IMR-90 (cell line): ENCODE measurements around the gene BCL2L15. TPM values are rescaled to one million over a fixed set of nuclear protein-coding genes. Genes with fewer than 3 reads are reported as not detected.

Source experiments
- ATAC-seq: fragments of 200-7000 bp; cut with Tn5 transposase; 2 replicates; pipeline ENCODE4 v1.9.1; 2020; ENCODE audit warnings: low read depth, mild to moderate bottlenecking, moderate library complexity
- BruUV-seq: library from RNA; stranded (reverse); fragments of 400-500 nt; replicated peaks from 2 replicates; lab custom pipeline; 2021; lab: Mats Ljungman, UMichigan
- CTCF ChIA-PET: fragments of 300-600 bp; formaldehyde crosslinking; extraction: SDS; loops from one replicate; lab custom pipeline; 2021; ENCODE audit warnings: antibody characterized with exemption; lab: Yijun Ruan, JAX
- POLR2A ChIA-PET: fragments of 300-600 bp; sonication (Branson Sonifier 250); formaldehyde crosslinking; loops from one replicate; lab custom pipeline; 2022; ENCODE audit warnings: antibody characterized with exemption; ENCODE audit not compliant: unreplicated experiment; lab: Charles Lee
- DNase-seq: peaks from one replicate; pipeline ENCODE4 v3.0.0; 2013
- H2AFZ ChIP-seq: replicated peaks from 2 replicates; pipeline ENCODE3; 2013; ENCODE audit warnings: low read length, mild to moderate bottlenecking; ENCODE audit not compliant: poor library complexity
- H2AK5ac ChIP-seq: 2 replicates; pipeline ENCODE4 v1.6.1; 2013; ENCODE audit warnings: low read depth, low read length, inconsistent platforms
- H2AK9ac ChIP-seq: replicated peaks from 2 replicates; pipeline ENCODE3; 2013; ENCODE audit warnings: mild to moderate bottlenecking, low read depth, low read length, moderate library complexity; ENCODE audit not compliant: poor library complexity
- H2BK120ac ChIP-seq: 2 replicates; pipeline ENCODE4 v1.6.1; 2013; ENCODE audit warnings: low read depth, low read length, inconsistent platforms
- H2BK15ac ChIP-seq: 3 replicates; pipeline ENCODE4 v1.6.1; 2013; ENCODE audit warnings: low read depth, low read length, inconsistent platforms
- H2BK20ac ChIP-seq: 2 replicates; pipeline ENCODE4 v1.6.1; 2013; ENCODE audit warnings: low read depth, mild to moderate bottlenecking, inconsistent platforms, low read length, moderate library complexity
- H2BK5ac ChIP-seq: 2 replicates; pipeline ENCODE4 v1.6.1; 2013; ENCODE audit warnings: mild to moderate bottlenecking, low read depth, low read length, inconsistent platforms; ENCODE audit not compliant: poor library complexity, severe bottlenecking
- H3K14ac ChIP-seq: replicated peaks from 2 replicates; pipeline ENCODE4 v1.6.1; 2013; ENCODE audit warnings: low read depth, low read length, inconsistent platforms
- H3K18ac ChIP-seq: 2 replicates; pipeline ENCODE4 v1.6.1; 2013; ENCODE audit warnings: low read depth, low read length, control low read depth
- H3K23ac ChIP-seq: 2 replicates; pipeline ENCODE4 v1.6.1; 2013; ENCODE audit warnings: low read depth, low read length, inconsistent platforms
- H3K27ac ChIP-seq: 2 replicates; pipeline ENCODE4 v1.5.1; 2013; ENCODE audit warnings: mild to moderate bottlenecking, control low read depth, low read length; ENCODE audit not compliant: insufficient read depth
- H3K27me3 ChIP-seq: 2 replicates; pipeline ENCODE4 v1.6.1; 2013; ENCODE audit warnings: low read length; ENCODE audit not compliant: control insufficient read depth, insufficient read depth
- H3K36me3 ChIP-seq: 2 replicates; pipeline ENCODE4 v1.6.1; 2013; ENCODE audit warnings: low read length, mixed read lengths; ENCODE audit not compliant: control insufficient read depth, insufficient read depth
- H3K4ac ChIP-seq: 2 replicates; pipeline ENCODE4 v1.6.1; 2013; ENCODE audit warnings: low read depth, low read length, inconsistent platforms
- H3K4me1 ChIP-seq: 2 replicates; pipeline ENCODE4 v1.6.1; 2013; ENCODE audit warnings: low read length, mixed read lengths; ENCODE audit not compliant: control insufficient read depth, insufficient read depth
- H3K4me2 ChIP-seq: 2 replicates; pipeline ENCODE4 v1.6.1; 2013; ENCODE audit warnings: low read depth, mild to moderate bottlenecking, control low read depth, low read length, moderate library complexity
- H3K4me3 ChIP-seq: 2 replicates; pipeline ENCODE4 v1.5.1; 2013; ENCODE audit warnings: low read depth, mild to moderate bottlenecking, control low read depth, low read length, moderate library complexity; ENCODE audit not compliant: insufficient read depth
- H3K56ac ChIP-seq: 2 replicates; pipeline ENCODE4 v1.6.1; 2013; ENCODE audit warnings: low read length, inconsistent platforms; ENCODE audit not compliant: insufficient read depth; ENCODE audit errors: extremely low read depth
- H3K79me1 ChIP-seq, 2 experiments: 2 replicates each; pipeline ENCODE4 v1.6.1; 2013; ENCODE audit warnings: low read length in 2 of 2, inconsistent platforms in 1 of 2, low read depth in 1 of 2
- H3K9ac ChIP-seq: 2 replicates; pipeline ENCODE4 v1.6.1; 2013; ENCODE audit warnings: low read depth, low read length, control low read depth
- H3K9me1 ChIP-seq: 2 replicates; pipeline ENCODE4 v1.6.1; 2013; ENCODE audit warnings: low read length, inconsistent platforms; ENCODE audit not compliant: insufficient read depth
- H3K9me3 ChIP-seq: 2 replicates; pipeline ENCODE4 v1.6.1; 2013; ENCODE audit warnings: low read length; ENCODE audit not compliant: control insufficient read depth, insufficient read depth
- H4K20me1 ChIP-seq: 2 replicates; pipeline ENCODE4 v1.6.1; 2013; ENCODE audit warnings: low read length, inconsistent platforms; ENCODE audit not compliant: insufficient read depth
- H4K5ac ChIP-seq: 2 replicates; pipeline ENCODE4 v1.6.1; 2013; ENCODE audit warnings: mild to moderate bottlenecking, low read depth, low read length, control low read depth
- H4K8ac ChIP-seq, 2 experiments: 2 replicates each; pipeline ENCODE4 v1.6.1; 2013; ENCODE audit warnings: low read depth in 2 of 2, low read length in 2 of 2, control low read depth in 1 of 2, inconsistent platforms in 1 of 2
- H4K91ac ChIP-seq: 2 replicates; pipeline ENCODE4 v1.6.1; 2013; ENCODE audit warnings: low read depth, low read length, inconsistent platforms; ENCODE audit not compliant: insufficient read depth
- BHLHE40 ChIP-seq: fragments of 150-350 bp; IDR thresholded peaks from 2 replicates; pipeline ENCODE4 v1.6.1; 2016; ENCODE audit warnings: mild to moderate bottlenecking, low read depth, low read length
- POLR2A ChIP-seq: IDR thresholded peaks from 2 replicates; pipeline ENCODE4 v1.6.1; 2012; ENCODE audit warnings: mild to moderate bottlenecking, low read depth, low read length
- RAD21 ChIP-seq: IDR thresholded peaks from 2 replicates; pipeline ENCODE4 v1.6.1; 2012; ENCODE audit warnings: low read length, improper control_type of control experiment
- SMC3 ChIP-seq: fragments of 150-350 bp; IDR thresholded peaks from 2 replicates; pipeline ENCODE4 v1.6.1; 2016; ENCODE audit warnings: low read depth, mild to moderate bottlenecking, antibody characterized with exemption, low read length, moderate library complexity
- WGBS, 2 experiments: methylation state at CpG; one replicate each; pipeline versions ENCODE4 v1.1.5 to v1.1.7; 2013; ENCODE audit warnings: missing lambda C conversion rate in 2 of 2; ENCODE audit not compliant: insufficient read length in 1 of 2; ENCODE audit errors: extremely low coverage in 2 of 2; 5-methylcytosine and 5-hydroxymethylcytosine counted together
- dilution Hi-C: fragments of 300-500 bp; cut with HindIII; formaldehyde crosslinking; loops from one replicate; pipeline ENCODE4 v1.14.3; 2018; ENCODE audit warnings: low sequenced_read_pairs; ENCODE audit not compliant: unreplicated experiment
- in situ Hi-C: fragments of 300-500 bp; cut with MboI; formaldehyde crosslinking; loops from 3 replicates; pipeline ENCODE4 v1.14.3; 2019; ENCODE audit warnings: low sequenced_read_pairs, inconsistent platforms, mixed read lengths
- intact Hi-C: fragments of 100-400 bp; cut with micrococcal nuclease; formaldehyde crosslinking; loops from 2 replicates; pipeline ENCODE4 v1.10.0; 2022
- polyA plus RNA-seq, 3 experiments: library from polyadenylated mRNA; depleted of rRNA; stranded (reverse); fragments of >200 nt; gene quantifications; 2 replicates each; pipeline ENCODE4 v1.2.3, GENCODE V29; 2012; ENCODE audit warnings: low replicate concordance in 1 of 3
- total RNA-seq: library from RNA; depleted of rRNA; stranded (reverse); fragments of >200 nt; gene quantifications from 2 replicates; pipeline ENCODE4 v1.2.3, GENCODE V29; 2012
- TF ChIP-seq, protein P1 (sequence below): conservative IDR thresholded peaks from 2 replicates; pipeline ENCODE4 v1.5.1; 2012; ENCODE audit warnings: mild to moderate bottlenecking, low read depth, low read length, improper control_type of control experiment

Gene BCL2L15
- total and polyA plus RNA-seq, 2 of the 4 experiments (the other 2 are of a cell fraction), result under 0.01 to 0.15 TPM

DNA sequence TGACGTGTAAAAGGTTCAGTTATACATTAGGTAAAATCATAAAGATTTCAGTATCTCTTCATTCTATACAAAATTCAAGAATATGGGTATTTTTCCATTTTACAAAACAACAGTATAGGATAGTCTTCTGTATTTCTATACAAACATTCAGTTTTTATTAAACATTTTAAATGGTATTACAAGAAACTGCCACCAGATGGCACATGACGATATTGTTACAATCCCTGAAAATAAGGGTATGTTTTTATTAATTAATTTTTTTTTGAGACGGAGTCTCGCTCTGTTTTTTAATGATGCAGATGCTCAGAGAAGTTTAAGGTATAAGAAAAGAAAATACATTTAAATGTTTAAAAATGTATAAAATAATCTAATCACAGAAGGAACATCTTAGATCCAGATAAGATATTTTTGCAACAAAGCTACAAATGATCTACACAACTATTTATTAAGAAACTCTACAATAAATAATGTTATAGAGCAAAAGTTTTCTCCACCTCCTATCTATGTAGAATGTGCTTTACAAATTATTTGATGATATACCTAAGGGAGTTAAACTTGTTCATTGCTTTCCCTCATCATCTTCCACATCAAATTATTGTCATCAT lies 51.6 kb downstream of the BCL2L15 start:
- Histone ChIP-seq H2BK5ac (no peak overlapping the region), H3K23ac (no peak overlapping the region), H3K4me1 (no peaks in the 10 kb centered on the region), H2BK20ac (no peak overlapping the region), H3K79me1 (no peaks in the 10 kb centered on the region), H2AFZ (no peak overlapping the region), H3K4me3 (no peak overlapping the region), H3K36me3 (no peaks in the 10 kb centered on the region), H4K20me1 (no peaks in the 10 kb centered on the region), H2AK9ac (no peak overlapping the region), H3K56ac (no peak overlapping the region), H4K91ac (no peak overlapping the region), H3K4ac (no peak overlapping the region), H3K9me3 (no peaks in the 10 kb centered on the region), H3K18ac (no peak overlapping the region), H2BK15ac (no peak overlapping the region), H4K5ac (no peak overlapping the region), H3K27me3 (no peaks in the 10 kb centered on the region), H3K14ac (no peak overlapping the region), H3K4me2 (no peak overlapping the region), H2AK5ac (no peak overlapping the region), H2BK120ac (no peak overlapping the region), H3K9ac (no peak overlapping the region), H4K8ac (no peak overlapping the region), H3K27ac (no peak overlapping the region), H3K9me1 (no peaks in the 10 kb centered on the region)
- TF ChIP-seq, protein P1, sequence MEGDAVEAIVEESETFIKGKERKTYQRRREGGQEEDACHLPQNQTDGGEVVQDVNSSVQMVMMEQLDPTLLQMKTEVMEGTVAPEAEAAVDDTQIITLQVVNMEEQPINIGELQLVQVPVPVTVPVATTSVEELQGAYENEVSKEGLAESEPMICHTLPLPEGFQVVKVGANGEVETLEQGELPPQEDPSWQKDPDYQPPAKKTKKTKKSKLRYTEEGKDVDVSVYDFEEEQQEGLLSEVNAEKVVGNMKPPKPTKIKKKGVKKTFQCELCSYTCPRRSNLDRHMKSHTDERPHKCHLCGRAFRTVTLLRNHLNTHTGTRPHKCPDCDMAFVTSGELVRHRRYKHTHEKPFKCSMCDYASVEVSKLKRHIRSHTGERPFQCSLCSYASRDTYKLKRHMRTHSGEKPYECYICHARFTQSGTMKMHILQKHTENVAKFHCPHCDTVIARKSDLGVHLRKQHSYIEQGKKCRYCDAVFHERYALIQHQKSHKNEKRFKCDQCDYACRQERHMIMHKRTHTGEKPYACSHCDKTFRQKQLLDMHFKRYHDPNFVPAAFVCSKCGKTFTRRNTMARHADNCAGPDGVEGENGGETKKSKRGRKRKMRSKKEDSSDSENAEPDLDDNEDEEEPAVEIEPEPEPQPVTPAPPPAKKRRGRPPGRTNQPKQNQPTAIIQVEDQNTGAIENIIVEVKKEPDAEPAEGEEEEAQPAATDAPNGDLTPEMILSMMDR, result peak; percentile 65
- TF ChIP-seq BHLHE40 (no peak), SMC3 (peak; percentile 83), RAD21 (peak; percentile 67), POLR2A (no peak)
- dilution Hi-C loops, result no loop called here
- ChIA-PET CTCF (interaction anchor here (0.6 to 2.3 kb wide), 4 partner anchors 19 to 142 kb away, joined by 3 to 6 read pairs (median 4); no protein-coding TSS in a partner anchor), POLR2A (interaction anchor here (0.6 kb wide), 1 partner anchor 117 kb away, joined by 4 read pairs; no protein-coding TSS in a partner anchor)
- no CpG with 5 or more reads among the region's 4 CpGs for WGBS, 2 experiments
- ATAC-seq (peak; percentile 56), DNase-seq (peak; percentile 61)
- in situ Hi-C loops, result loop anchor here (5.0 to 10.0 kb wide), 2 partner anchors 67 to 129 kb away; partner anchors contain the start of gene AP4B1
- BruUV-seq, result no TSS peak
- intact Hi-C loops, result loop anchor here (1.0 to 5.0 kb wide), 3 partner anchors 70 to 127 kb away; partner anchors contain the start of gene DCLRE1B
